ENCODE data around the gene MNDA. TPM values are rescaled to one million over a fixed set of nuclear protein-coding genes. Genes with fewer than 3 reads are reported as not detected.
A peak's percentile ranks its signal among the peaks of the same experiment; 100 is the strongest.

Gene MNDA
- total RNA-seq (1 to 10 TPM; 1.9 to 7.7 (median 5.3) TPM), polyA plus RNA-seq (1 to 10 TPM; 3.9 to 6.0 (median 4.8) TPM)

GRCh38 chr1:158830904-158831507 lies at the start of gene MNDA:
MNDA (plus strand) TSS chr1:158831351; CDS start chr1:158842154, 10,803 bp downstream.
- Histone ChIP-seq H3K27me3 (no peaks in the 10 kb centered on the region), H3K4me3 (peak within 1 kb of the TSS in 1 of 4 donors; percentile 9), H3K4me1 (no peaks in the 10 kb centered on the region), H3K27ac (peak within 1 kb of the TSS in 2 of 4 donors; percentile 8 to 9), H3K9me3 (peaks cover 0 to 4% (median 2%) of the 10 kb centered on the region in 4 donors), H3K36me3 (no peaks in the 10 kb centered on the region)
- DNase-seq = no peak
- TF ChIP-seq EP300 (IDR thresholded peaks at IDR 0.05) (no peak), POLR2AphosphoS5 (IDR thresholded peaks at IDR 0.05) (peak in 2 of 4 donors; percentile 17 to 62)
- WGBS, 2 donors = 68 to 78% methylated on average over 5 of the region's 5 CpGs
- intact Hi-C loops (cut with DNase I) = no loop called here

GRCh38 chr1:158793604-158794003 lies 37.5 kb upstream of the MNDA start:
- intact Hi-C loops (cut with DNase I) = no loop called here
- 86 to 87% methylated on average over 2 of the region's 2 CpGs for WGBS, 2 donors
- H3K4me1 ChIP-seq = no peaks in the 10 kb centered on the region
- TF ChIP-seq POLR2AphosphoS5 (IDR thresholded peaks at IDR 0.05) (no peak), POLR2A (IDR thresholded peaks at IDR 0.05) (no peak), CTCF (IDR thresholded peaks at IDR 0.05) (no peak), EP300 (IDR thresholded peaks at IDR 0.05) (no peak)
- no peak for DNase-seq
- H3K9me3 ChIP-seq = no peaks in the 10 kb centered on the region
- H3K4me3 ChIP-seq = no peak overlapping the region
- no peaks in the 10 kb centered on the region for H3K27me3 ChIP-seq
- H3K27ac ChIP-seq = no peak overlapping the region
- no peaks in the 10 kb centered on the region for H3K36me3 ChIP-seq

- Histone ChIP-seq H3K4me1 (no peaks in the 10 kb centered on the region), H3K36me3 (no peaks in the 10 kb centered on the region), H3K9me3 (no peaks in the 10 kb centered on the region), H3K27ac (no peak overlapping the region), H3K27me3 (no peaks in the 10 kb centered on the region), H3K4me3 (no peak overlapping the region)
- 79% methylated on average over 6 of the region's 6 CpGs for whole genome bisulfite sequencing, 2 donors
- no peak for DNase-seq
- intact Hi-C loops (cut with DNase I) = no loop called here
- TF ChIP-seq CTCF (IDR thresholded peaks at IDR 0.05) (no peak), POLR2A (IDR thresholded peaks at IDR 0.05) (no peak), EP300 (IDR thresholded peaks at IDR 0.05) (no peak), POLR2AphosphoS5 (IDR thresholded peaks at IDR 0.05) (no peak)
Observed at GRCh38 chr1:158794247-158794646, 36.9 kb upstream of the MNDA start.

- H3K36me3 ChIP-seq = no peaks in the 10 kb centered on the region
- intact Hi-C loops (cut with DNase I) = no loop called here
- no peak overlapping the region for H3K4me3 ChIP-seq
- DNase-seq = no peak
- no peaks in the 10 kb centered on the region for H3K27me3 ChIP-seq
- TF ChIP-seq EP300 (IDR thresholded peaks at IDR 0.05) (no peak), CTCF (IDR thresholded peaks at IDR 0.05) (no peak), POLR2A (IDR thresholded peaks at IDR 0.05) (no peak), POLR2AphosphoS5 (IDR thresholded peaks at IDR 0.05) (no peak)
- WGBS, 2 donors = 63 to 85% methylated on average over 3 of the region's 3 CpGs
- H3K4me1 ChIP-seq = no peaks in the 10 kb centered on the region
- no peak overlapping the region for H3K27ac ChIP-seq
- no peaks in the 10 kb centered on the region for H3K9me3 ChIP-seq
Observed at GRCh38 chr1:158798531-158798930, 32.6 kb upstream of the MNDA start.

- H3K27me3 ChIP-seq = no peaks in the 10 kb centered on the region
- DNase-seq = no peak
- WGBS, 2 donors = 85 to 90% methylated on average over 4 of the region's 4 CpGs
- no peaks in the 10 kb centered on the region for H3K4me1 ChIP-seq
- no peak overlapping the region for H3K4me3 ChIP-seq
- no peaks in the 10 kb centered on the region for H3K9me3 ChIP-seq
- intact Hi-C loops (cut with DNase I) = no loop called here
- H3K27ac ChIP-seq = no peak overlapping the region
- TF ChIP-seq CTCF (IDR thresholded peaks at IDR 0.05) (no peak), EP300 (IDR thresholded peaks at IDR 0.05) (no peak), POLR2AphosphoS5 (IDR thresholded peaks at IDR 0.05) (no peak), POLR2A (IDR thresholded peaks at IDR 0.05) (no peak)
- H3K36me3 ChIP-seq = no peaks in the 10 kb centered on the region
Observed at GRCh38 chr1:158799689-158800088, 31.5 kb upstream of the MNDA start.

Measured in sigmoid colon (tissue), 7 donors.